ENCODE measurements around the gene METAP1D.

GRCh38 chr2:172079416-172079815, 79.7 kb downstream of the METAP1D start:
- TF ChIP-seq CTCF (IDR thresholded peaks at IDR 0.05) (no peak), POLR2A (IDR thresholded peaks at IDR 0.05) (no peak)
